HEK293 (cell line): Measurements from ENCODE around the gene EFCAB14.

Experiments
- BCL11B ChIP-seq: fragments of 450-650 bp; formaldehyde crosslinking; IDR thresholded peaks from 2 replicates; pipeline ENCODE4 v1.5.1; 2016; ENCODE audit warnings: low read depth, missing biosample characterization, missing genetic modification characterization
- HOXD13 ChIP-seq: sonication (generic); formaldehyde crosslinking; IDR thresholded peaks from 2 replicates; pipeline ENCODE4 v1.8.0; 2022; ENCODE audit warnings: missing genetic modification reagents, borderline replicate concordance
- YY2 ChIP-seq: fragments of 450-650 bp; formaldehyde crosslinking; IDR thresholded peaks from 2 replicates; pipeline ENCODE4 v1.5.1; 2016; ENCODE audit warnings: missing biosample characterization, missing genetic modification characterization
- ZBTB20 ChIP-seq: fragments of 450-650 bp; formaldehyde crosslinking; IDR thresholded peaks from 2 replicates; pipeline ENCODE4 v1.5.1; 2016; ENCODE audit warnings: missing biosample characterization, missing genetic modification characterization
- ZBTB7A ChIP-seq: fragments of 450-650 bp; formaldehyde crosslinking; IDR thresholded peaks from 2 replicates; pipeline ENCODE4 v1.5.1; 2016; ENCODE audit warnings: low read depth, missing biosample characterization, missing genetic modification characterization
- ZBTB8A ChIP-seq: fragments of 450-650 bp; formaldehyde crosslinking; IDR thresholded peaks from 2 replicates; pipeline ENCODE4 v1.5.1; 2016; ENCODE audit warnings: missing biosample characterization, missing genetic modification characterization
- ZEB2 ChIP-seq: fragments of 450-650 bp; formaldehyde crosslinking; IDR thresholded peaks from 2 replicates; pipeline ENCODE4 v1.5.1; 2016; ENCODE audit warnings: missing biosample characterization, missing genetic modification characterization
- ZFHX2 ChIP-seq: fragments of 450-650 bp; formaldehyde crosslinking; conservative IDR thresholded peaks from 2 replicates; pipeline ENCODE4 v1.5.1; 2016; ENCODE audit warnings: missing biosample characterization, missing genetic modification characterization
- ZNF214 ChIP-seq: fragments of 450-650 bp; formaldehyde crosslinking; IDR thresholded peaks from 2 replicates; pipeline ENCODE4 v1.5.1; 2017; ENCODE audit warnings: missing biosample characterization, mild to moderate bottlenecking, missing genetic modification characterization, borderline replicate concordance
- ZNF24 ChIP-seq: fragments of 450-650 bp; formaldehyde crosslinking; IDR thresholded peaks from 2 replicates; pipeline ENCODE4 v1.5.1; 2016; ENCODE audit warnings: missing biosample characterization, missing genetic modification characterization
- ZNF341 ChIP-seq: fragments of 450-650 bp; formaldehyde crosslinking; IDR thresholded peaks from 2 replicates; pipeline ENCODE4; 2016; ENCODE audit warnings: low read depth, missing biosample characterization, missing genetic modification characterization
- ZNF473 ChIP-seq: fragments of 450-650 bp; formaldehyde crosslinking; IDR thresholded peaks from 2 replicates; pipeline ENCODE4 v1.5.1; 2017; ENCODE audit warnings: missing biosample characterization, missing genetic modification characterization
- ZNF501 ChIP-seq: fragments of 450-650 bp; formaldehyde crosslinking; IDR thresholded peaks from 2 replicates; pipeline ENCODE4 v1.5.1; 2016; ENCODE audit warnings: missing biosample characterization, missing genetic modification characterization
- ZNF521 ChIP-seq: fragments of 450-650 bp; formaldehyde crosslinking; IDR thresholded peaks from 2 replicates; pipeline ENCODE4 v1.5.1; 2017; ENCODE audit warnings: missing biosample characterization, mild to moderate bottlenecking, missing genetic modification characterization
- ZNF843 ChIP-seq: fragments of 450-650 bp; formaldehyde crosslinking; IDR thresholded peaks from 2 replicates; pipeline ENCODE4 v1.5.1; 2016; ENCODE audit warnings: missing biosample characterization, missing genetic modification characterization
- ZSCAN30 ChIP-seq: fragments of 450-650 bp; IDR thresholded peaks from 2 replicates; pipeline ENCODE4 v1.5.1; 2018; ENCODE audit warnings: missing biosample characterization, mild to moderate bottlenecking, missing genetic modification characterization, moderate library complexity
- TF ChIP-seq, protein P1 (sequence below): fragments of 450-650 bp; formaldehyde crosslinking; IDR thresholded peaks from 2 replicates; pipeline ENCODE4 v1.5.1; 2016; ENCODE audit warnings: missing biosample characterization, missing genetic modification characterization
- TF ChIP-seq, protein P2 (sequence below): fragments of 450-650 bp; formaldehyde crosslinking; IDR thresholded peaks from 2 replicates; pipeline ENCODE4 v1.5.1; 2016; ENCODE audit warnings: missing biosample characterization, missing genetic modification characterization
- TF ChIP-seq, protein P3 (sequence below): fragments of 450-650 bp; formaldehyde crosslinking; conservative IDR thresholded peaks from 2 replicates; pipeline ENCODE4 v1.5.1; 2016; ENCODE audit warnings: low read depth, missing biosample characterization, missing genetic modification characterization
- TF ChIP-seq, protein P4 (sequence below): fragments of 450-650 bp; formaldehyde crosslinking; IDR thresholded peaks from 2 replicates; pipeline ENCODE4 v1.5.1; 2016; ENCODE audit warnings: missing biosample characterization, missing genetic modification characterization
- TF ChIP-seq, protein P5 (sequence below): fragments of 450-650 bp; formaldehyde crosslinking; IDR thresholded peaks from 2 replicates; pipeline ENCODE4 v1.5.1; 2016; ENCODE audit warnings: missing biosample characterization, missing genetic modification characterization
- TF ChIP-seq, protein P6 (sequence below): fragments of 450-650 bp; formaldehyde crosslinking; IDR thresholded peaks from 2 replicates; pipeline ENCODE4 v1.5.1; 2017; ENCODE audit warnings: missing biosample characterization, missing genetic modification characterization

The EFCAB14 gene

DNA sequence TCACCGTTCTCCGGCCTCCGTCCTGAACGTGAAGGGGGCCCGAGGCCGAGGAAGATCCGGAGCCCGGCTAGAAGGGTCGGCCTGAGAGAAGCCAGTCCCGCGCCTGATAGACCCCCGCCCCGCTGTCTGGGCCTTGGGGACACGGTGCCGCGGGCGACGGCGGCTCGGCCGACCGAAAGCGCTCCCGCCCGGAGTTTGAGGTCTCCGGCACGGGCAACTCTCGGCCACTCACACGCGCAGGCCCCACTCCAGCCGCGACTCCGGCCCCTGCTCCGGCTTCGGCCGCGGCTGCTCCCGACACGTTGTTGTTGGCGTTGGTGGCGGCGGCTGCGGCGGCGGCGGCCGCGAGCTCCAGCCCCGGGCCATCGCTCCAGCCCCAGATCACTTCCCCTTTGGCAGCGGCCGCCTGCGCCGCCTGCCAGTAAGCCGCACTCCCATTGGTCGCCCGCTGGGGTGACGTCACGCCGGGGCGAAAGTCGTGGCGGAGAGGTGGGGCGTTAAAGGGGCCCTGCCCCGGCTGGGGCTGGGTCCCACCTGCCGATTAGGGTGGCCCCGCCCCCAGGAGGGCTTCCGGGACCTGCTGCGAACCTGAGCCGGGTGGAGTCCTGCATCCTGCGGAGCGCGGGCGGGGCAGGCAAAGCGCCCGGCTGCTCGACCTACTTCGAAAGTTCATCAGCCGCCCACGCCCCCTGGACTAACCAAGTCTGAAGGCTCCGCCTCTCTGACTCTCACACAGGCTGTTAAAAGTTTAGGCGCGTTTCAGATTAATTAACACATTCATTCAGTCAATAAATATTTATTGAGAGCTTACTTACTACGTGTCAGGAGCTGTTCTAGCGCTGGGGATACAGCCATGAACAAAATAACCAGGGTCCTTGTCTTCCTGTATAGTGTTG, at the start of gene EFCAB14 (continued):
- TF ChIP-seq, protein P1, sequence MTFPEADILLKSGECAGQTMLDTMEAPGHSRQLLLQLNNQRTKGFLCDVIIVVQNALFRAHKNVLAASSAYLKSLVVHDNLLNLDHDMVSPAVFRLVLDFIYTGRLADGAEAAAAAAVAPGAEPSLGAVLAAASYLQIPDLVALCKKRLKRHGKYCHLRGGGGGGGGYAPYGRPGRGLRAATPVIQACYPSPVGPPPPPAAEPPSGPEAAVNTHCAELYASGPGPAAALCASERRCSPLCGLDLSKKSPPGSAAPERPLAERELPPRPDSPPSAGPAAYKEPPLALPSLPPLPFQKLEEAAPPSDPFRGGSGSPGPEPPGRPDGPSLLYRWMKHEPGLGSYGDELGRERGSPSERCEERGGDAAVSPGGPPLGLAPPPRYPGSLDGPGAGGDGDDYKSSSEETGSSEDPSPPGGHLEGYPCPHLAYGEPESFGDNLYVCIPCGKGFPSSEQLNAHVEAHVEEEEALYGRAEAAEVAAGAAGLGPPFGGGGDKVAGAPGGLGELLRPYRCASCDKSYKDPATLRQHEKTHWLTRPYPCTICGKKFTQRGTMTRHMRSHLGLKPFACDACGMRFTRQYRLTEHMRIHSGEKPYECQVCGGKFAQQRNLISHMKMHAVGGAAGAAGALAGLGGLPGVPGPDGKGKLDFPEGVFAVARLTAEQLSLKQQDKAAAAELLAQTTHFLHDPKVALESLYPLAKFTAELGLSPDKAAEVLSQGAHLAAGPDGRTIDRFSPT (tag by site-specific recombination) = peak; percentile 74; the same call in 1 of the 2 replicates
- TF ChIP-seq ZNF521 (tag by site-specific recombination) = no peak
- TF ChIP-seq ZNF24 (tag by site-specific recombination) = peak; percentile 32; the same call in 1 of the 2 replicates
- TF ChIP-seq, protein P2, sequence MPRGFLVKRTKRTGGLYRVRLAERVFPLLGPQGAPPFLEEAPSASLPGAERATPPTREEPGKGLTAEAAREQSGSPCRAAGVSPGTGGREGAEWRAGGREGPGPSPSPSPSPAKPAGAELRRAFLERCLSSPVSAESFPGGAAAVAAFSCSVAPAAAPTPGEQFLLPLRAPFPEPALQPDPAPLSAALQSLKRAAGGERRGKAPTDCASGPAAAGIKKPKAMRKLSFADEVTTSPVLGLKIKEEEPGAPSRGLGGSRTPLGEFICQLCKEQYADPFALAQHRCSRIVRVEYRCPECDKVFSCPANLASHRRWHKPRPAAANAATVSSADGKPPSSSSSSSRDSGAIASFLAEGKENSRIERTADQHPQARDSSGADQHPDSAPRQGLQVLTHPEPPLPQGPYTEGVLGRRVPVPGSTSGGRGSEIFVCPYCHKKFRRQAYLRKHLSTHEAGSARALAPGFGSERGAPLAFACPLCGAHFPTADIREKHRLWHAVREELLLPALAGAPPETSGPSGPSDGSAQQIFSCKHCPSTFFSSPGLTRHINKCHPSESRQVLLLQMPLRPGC (tag by site-specific recombination) = peak; percentile 25; the same call in 1 of the 2 replicates
- TF ChIP-seq ZNF473 (tag by site-specific recombination) = no peak
- peak; percentile 68 for TF ChIP-seq YY2 (tag by site-specific recombination)
- no peak for TF ChIP-seq ZNF214 (tag by site-specific recombination)
- peak; percentile 57; the same call in 1 of the 2 replicates for TF ChIP-seq BCL11B
- peak; percentile 82 for TF ChIP-seq ZSCAN30
- TF ChIP-seq ZFHX2 (tag by site-specific recombination) = peak; percentile 35; the same call in 1 of the 2 replicates
- TF ChIP-seq ZBTB20 (tag by site-specific recombination) = peak; percentile 36; the same call in 1 of the 2 replicates
- TF ChIP-seq, protein P3, sequence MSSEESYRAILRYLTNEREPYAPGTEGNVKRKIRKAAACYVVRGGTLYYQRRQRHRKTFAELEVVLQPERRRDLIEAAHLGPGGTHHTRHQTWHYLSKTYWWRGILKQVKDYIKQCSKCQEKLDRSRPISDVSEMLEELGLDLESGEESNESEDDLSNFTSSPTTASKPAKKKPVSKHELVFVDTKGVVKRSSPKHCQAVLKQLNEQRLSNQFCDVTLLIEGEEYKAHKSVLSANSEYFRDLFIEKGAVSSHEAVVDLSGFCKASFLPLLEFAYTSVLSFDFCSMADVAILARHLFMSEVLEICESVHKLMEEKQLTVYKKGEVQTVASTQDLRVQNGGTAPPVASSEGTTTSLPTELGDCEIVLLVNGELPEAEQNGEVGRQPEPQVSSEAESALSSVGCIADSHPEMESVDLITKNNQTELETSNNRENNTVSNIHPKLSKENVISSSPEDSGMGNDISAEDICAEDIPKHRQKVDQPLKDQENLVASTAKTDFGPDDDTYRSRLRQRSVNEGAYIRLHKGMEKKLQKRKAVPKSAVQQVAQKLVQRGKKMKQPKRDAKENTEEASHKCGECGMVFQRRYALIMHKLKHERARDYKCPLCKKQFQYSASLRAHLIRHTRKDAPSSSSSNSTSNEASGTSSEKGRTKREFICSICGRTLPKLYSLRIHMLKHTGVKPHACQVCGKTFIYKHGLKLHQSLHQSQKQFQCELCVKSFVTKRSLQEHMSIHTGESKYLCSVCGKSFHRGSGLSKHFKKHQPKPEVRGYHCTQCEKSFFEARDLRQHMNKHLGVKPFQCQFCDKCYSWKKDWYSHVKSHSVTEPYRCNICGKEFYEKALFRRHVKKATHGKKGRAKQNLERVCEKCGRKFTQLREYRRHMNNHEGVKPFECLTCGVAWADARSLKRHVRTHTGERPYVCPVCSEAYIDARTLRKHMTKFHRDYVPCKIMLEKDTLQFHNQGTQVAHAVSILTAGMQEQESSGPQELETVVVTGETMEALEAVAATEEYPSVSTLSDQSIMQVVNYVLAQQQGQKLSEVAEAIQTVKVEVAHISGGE (tag by site-specific recombination) = peak; percentile 89
- TF ChIP-seq ZNF341 = peak; percentile 44
- TF ChIP-seq ZNF501 = peak; percentile 26; the same call in 1 of the 2 replicates
- TF ChIP-seq, protein P4, sequence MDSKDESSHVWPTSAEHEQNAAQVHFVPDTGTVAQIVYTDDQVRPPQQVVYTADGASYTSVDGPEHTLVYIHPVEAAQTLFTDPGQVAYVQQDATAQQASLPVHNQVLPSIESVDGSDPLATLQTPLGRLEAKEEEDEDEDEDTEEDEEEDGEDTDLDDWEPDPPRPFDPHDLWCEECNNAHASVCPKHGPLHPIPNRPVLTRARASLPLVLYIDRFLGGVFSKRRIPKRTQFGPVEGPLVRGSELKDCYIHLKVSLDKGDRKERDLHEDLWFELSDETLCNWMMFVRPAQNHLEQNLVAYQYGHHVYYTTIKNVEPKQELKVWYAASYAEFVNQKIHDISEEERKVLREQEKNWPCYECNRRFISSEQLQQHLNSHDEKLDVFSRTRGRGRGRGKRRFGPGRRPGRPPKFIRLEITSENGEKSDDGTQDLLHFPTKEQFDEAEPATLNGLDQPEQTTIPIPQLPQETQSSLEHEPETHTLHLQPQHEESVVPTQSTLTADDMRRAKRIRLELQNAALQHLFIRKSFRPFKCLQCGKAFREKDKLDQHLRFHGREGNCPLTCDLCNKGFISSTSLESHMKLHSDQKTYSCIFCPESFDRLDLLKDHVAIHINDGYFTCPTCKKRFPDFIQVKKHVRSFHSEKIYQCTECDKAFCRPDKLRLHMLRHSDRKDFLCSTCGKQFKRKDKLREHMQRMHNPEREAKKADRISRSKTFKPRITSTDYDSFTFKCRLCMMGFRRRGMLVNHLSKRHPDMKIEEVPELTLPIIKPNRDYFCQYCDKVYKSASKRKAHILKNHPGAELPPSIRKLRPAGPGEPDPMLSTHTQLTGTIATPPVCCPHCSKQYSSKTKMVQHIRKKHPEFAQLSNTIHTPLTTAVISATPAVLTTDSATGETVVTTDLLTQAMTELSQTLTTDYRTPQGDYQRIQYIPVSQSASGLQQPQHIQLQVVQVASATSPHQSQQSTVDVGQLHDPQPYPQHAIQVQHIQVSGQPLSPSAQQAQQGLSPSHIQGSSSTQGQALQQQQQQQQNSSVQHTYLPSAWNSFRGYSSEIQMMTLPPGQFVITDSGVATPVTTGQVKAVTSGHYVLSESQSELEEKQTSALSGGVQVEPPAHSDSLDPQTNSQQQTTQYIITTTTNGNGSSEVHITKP (tag by site-specific recombination) = peak; percentile 76
- no peak for TF ChIP-seq HOXD13 (CRISPR knock-in tag)
- TF ChIP-seq ZEB2 = peak; percentile 94
- TF ChIP-seq, protein P5, sequence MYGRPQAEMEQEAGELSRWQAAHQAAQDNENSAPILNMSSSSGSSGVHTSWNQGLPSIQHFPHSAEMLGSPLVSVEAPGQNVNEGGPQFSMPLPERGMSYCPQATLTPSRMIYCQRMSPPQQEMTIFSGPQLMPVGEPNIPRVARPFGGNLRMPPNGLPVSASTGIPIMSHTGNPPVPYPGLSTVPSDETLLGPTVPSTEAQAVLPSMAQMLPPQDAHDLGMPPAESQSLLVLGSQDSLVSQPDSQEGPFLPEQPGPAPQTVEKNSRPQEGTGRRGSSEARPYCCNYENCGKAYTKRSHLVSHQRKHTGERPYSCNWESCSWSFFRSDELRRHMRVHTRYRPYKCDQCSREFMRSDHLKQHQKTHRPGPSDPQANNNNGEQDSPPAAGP = peak; percentile 84
- TF ChIP-seq ZNF843 (tag by site-specific recombination) = peak; percentile 52; the same call in 1 of the 2 replicates
- TF ChIP-seq, protein P6, sequence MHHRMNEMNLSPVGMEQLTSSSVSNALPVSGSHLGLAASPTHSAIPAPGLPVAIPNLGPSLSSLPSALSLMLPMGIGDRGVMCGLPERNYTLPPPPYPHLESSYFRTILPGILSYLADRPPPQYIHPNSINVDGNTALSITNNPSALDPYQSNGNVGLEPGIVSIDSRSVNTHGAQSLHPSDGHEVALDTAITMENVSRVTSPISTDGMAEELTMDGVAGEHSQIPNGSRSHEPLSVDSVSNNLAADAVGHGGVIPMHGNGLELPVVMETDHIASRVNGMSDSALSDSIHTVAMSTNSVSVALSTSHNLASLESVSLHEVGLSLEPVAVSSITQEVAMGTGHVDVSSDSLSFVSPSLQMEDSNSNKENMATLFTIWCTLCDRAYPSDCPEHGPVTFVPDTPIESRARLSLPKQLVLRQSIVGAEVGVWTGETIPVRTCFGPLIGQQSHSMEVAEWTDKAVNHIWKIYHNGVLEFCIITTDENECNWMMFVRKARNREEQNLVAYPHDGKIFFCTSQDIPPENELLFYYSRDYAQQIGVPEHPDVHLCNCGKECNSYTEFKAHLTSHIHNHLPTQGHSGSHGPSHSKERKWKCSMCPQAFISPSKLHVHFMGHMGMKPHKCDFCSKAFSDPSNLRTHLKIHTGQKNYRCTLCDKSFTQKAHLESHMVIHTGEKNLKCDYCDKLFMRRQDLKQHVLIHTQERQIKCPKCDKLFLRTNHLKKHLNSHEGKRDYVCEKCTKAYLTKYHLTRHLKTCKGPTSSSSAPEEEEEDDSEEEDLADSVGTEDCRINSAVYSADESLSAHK = no peak
- peak; percentile 56 for TF ChIP-seq ZBTB7A (tag by site-specific recombination)
- peak; percentile 95 for TF ChIP-seq ZBTB8A (tag by site-specific recombination)
